NT2/D1 (cell line): ENCODE measurements around the gene EIF3CL.
"Not testable (repeated sequence)": the region's sequence is repeated elsewhere in the genome, so short reads cannot be mapped to it uniquely, and the experiment has no call there.

Source experiments
- SUZ12 ChIP-seq: IDR thresholded peaks from 2 replicates; pipeline ENCODE4 v1.6.1; 2011; ENCODE audit not compliant: insufficient read length, insufficient read depth; ENCODE audit errors: extremely low read depth
- YY1 ChIP-seq: IDR thresholded peaks from 2 replicates; pipeline ENCODE4 v1.6.1; 2011; ENCODE audit not compliant: insufficient read length, insufficient read depth
- ZNF274 ChIP-seq: IDR thresholded peaks from 2 replicates; pipeline ENCODE4 v1.6.1; 2011; ENCODE audit warnings: mild to moderate bottlenecking, low read depth, low read length

DNA sequence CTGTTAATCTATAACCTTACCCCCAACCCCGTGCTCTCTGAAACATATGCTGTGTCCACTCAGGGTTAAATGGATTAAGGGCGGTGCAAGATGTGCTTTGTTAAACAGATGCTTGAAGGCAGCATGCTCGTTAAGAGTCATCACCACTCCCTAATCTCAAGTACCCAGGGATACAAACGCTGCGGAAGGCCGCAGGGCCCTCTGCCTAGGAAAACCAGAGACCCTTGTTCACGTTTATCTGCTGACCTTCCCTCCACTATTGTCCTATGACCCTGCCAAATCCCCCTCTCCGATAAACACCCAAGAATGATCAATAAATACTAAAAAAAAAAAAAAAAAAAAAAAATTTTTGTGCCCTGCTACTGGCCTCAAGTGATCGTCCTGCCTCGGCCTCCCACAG, 25.8 kb downstream of the EIF3CL start:
- TF ChIP-seq YY1, ZNF274, SUZ12: not testable (repeated sequence)
